Stimulated activated CD4-positive, alpha-beta T cell treated with anti-CD3 and anti-CD28 coated beads, Interleukin-15, amount 100 ng/mL, for 1 hour (primary cell): ENCODE results near the gene ICAM2.
A peak's percentile ranks its signal among the peaks of the same experiment; 100 is the strongest.
"Not testable (repeated sequence)": the region's sequence is repeated elsewhere in the genome, so short reads cannot be mapped to it uniquely, and the experiment has no call there.

ENCODE experiments used
- DNase-seq, 2 donors: peaks; one replicate each; pipeline ENCODE4 v3.0.0-alpha.2; 2020; ENCODE audit warnings: low read depth in 1 of 2, low spot score in 1 of 2

The ICAM2 gene

GRCh38 chr17:64042700-64043485 lies 22.5 kb upstream of the ICAM2 start:
- DNase-seq, result no peak

DNA sequence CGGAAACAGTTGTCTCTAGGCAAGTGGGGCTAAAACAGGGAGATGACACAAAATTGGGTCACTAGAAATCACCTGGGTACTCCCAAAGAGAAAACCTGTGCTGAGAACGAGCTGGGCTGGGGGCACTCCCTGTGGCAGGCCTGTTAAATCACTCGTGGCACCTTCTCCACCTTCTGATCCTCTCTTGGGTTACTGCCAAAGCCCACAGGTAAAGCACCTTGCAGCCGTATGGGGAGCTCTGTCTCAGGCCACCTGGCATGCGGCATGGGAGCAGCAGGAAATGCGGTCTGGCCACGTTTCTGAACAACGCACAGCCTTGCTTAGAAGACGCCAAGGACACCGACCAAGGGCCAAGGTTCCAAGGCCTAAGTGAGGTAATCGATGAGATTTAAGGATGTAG lies 21.5 kb upstream of the ICAM2 start:
- no peak for DNase-seq

- no peak for DNase-seq
Observed at GRCh38 chr17:64040206-64040605, 19.8 kb upstream of the ICAM2 start.

- DNase-seq, result no peak
Observed at GRCh38 chr17:64039106-64039400, 18.6 kb upstream of the ICAM2 start.

DNA sequence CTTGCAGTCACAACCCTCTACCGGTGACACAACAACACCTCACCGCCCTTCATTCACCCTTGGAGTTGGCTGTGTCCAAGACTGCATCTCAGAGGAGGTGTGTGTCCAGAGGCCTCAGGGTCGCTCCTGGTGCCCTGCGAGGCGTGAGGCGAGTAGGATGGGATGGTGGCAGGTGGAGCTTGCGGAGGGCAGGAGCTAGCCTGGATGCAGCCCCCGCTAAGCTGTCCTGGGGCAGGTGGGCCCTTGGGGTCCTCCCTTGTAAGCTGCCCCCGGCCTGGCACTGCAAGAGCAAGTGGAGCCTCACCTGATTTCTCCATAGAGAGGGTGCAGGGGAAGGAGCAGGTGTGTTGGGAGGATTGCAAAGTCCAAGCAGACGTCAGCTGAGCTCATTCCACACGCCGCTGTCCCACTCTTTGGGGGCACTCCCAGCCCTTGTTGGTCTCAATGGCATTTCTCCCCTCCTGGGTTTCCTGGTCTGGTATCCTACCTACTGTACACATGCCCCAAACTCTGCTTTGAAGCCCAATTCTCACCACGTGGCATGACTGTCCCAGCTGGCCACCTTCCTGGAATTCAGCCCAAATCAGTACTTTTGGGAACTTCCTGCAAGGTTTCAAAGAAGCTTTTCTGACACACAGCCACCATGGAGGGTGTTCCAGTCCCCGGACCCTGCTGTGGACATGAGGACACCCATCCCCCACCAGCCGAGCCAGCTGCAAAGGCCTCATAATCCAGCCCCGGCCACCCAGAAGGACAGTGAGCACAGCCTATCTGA lies 18.1 kb upstream of the ICAM2 start:
- DNase-seq, result no peak

GRCh38 chr17:64037802-64038201 lies 17.4 kb upstream of the ICAM2 start:
- DNase-seq, result no peak

- no peak for DNase-seq
Observed at GRCh38 chr17:64037180-64037579, 16.7 kb upstream of the ICAM2 start.

DNA sequence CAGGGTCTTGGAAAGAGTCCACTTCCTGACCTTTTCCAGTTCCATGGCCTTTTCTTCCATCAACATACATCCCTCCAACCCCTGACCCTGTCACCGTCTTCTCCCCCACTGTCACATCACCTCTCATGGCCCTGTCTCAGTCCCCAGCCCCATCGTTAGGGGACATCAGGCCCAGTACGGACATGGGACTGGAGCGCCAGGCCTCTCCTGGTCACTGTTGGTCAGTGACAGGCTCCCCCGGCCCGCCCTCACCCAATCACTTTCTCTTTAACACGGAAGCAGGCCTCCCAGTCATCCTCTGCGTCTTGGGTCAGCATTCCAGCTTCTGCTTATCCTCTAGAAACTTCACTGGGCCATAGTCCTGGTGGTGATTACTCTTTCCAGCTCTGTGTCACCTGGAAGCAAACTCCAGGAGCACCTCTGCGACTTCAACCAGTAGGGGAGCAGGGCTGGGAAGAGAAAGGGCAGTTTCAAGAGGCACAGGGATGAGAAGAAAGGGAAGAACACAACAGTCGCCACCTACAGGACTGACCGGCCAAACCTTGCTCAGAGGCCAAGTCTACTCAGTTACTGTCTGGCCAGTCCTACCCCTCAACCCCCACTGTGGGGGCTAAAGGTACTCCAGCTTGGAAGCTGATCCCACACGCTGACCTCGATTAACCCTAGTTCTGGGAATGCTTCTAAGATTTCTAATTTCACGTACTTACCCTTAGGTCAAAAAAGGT lies 15.9 kb upstream of the ICAM2 start:
- DNase-seq, result no peak

GRCh38 chr17:64032081-64032480 lies 11.6 kb upstream of the ICAM2 start:
- no peak for DNase-seq

DNA sequence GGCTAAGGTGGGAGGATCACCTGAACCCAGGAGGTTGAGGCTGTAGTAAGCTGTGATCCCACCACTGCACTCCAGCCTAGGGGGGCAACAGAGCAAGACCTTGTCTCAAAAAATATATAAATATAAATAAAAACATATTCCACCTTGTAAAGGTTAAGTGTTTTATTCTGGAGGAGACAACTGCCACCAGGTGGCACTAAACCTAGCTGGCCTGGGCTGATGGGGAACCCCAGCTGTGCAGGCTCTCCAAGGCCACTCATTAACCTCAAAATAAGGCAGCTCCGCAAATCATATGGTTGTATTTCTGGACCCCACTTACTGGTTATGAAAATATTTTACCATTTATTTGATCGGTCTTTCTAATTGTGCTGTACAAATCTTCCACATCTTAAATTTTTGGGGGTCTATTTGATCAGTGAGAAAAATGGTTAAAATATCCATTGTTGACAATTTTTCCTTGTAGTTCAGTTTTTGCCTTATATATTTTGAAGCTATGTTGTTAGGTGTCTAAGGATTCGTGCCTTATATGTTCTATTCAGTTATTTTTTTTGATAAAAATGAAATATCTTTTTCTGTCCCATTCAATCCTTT lies 8.5 kb upstream of the ICAM2 start:
- peak; percentile 43 to 54 for DNase-seq

DNA sequence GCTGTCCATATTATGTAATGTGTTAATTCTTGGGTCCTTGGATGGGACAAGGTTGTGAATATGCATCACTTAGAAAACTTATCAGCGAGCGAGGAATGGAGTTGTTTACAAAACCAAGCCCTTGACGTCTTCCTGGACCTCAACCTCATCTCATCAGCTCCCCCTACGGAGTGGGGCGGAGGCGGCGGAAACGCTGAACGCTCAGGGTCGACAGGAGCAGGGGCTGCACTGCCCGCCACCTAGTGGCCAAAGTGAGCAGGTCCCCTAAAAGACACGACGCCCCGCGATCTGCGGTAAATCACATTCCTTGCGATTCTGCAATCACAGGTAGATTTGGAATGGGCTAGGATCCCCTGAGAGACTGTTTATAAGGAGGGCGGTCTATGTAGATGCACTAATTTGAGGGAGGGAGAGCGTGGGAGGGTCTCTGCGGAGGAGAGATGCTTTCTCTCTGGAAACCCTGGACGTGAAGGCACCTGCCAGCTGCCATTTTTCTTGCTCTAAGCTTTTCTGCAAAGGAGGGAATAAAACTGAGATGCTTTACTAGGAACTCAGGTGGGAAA lies 5.4 kb upstream of the ICAM2 start:
- peak; percentile 75 to 83 for DNase-seq

DNA sequence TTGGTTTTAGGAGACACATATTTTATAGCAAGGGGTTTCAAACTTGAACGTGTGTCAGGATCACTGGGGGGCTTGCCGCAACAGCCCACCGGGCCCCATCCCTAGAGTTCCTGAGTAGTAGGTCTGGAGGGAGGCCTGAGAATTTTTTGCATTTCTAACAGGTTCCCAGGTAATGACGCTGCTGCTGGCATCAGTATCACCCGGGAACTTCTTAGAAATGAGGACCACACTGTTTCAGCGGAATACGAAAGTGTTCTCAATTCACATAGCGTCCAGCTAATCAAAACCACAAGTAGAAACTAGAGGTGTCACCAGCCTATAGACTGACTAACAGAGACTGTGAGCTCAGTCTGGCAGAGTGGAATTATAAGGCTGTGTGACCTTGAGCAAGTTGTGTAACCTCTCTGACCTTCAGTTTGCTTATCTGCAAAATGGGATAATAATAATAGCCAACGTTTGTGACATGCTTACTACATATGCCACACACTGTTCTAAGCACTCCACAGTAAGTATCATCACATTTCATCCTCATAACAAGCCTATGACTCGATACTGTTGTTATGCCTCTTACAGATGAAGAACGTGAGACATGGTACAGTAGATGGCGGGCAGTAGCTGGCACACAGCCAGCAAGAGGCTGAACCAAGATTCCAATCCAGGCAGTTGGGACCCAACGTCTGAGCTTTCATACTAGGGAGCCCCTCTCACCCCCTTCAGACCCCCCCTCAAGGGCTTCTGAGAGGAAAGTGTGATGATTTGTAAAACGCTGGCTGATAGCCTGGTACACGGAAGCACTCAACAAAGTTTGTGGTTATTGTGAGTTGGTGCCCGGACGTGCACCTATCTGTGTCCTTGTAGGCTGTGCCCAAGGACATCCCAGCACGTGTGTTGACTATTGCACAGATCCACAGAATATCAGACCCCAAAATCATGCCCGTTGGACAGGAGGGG lies 4.6 kb upstream of the ICAM2 start:
- DNase-seq, result peak in 1 of 2 donors; percentile 17

DNA sequence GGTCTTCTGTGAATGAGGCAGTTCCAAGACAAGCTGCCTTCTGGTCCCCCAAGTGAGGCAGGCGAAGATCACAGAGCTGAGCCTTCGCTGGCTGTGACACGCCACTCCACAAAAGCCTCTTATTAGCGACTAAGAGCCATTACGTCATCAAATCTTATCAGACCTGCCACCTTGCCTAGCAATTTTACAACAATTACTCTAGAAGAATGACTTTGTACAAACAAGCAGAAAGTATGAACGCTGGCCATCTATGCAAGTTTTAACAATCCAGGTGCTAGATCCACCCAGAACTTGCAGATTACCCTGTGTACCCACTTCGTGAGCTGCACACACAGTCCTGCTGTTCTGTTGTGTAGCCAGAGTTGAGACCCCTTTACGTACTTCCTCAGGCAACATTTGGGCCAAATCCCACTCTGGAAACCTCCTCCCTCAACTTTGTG lies 3.8 kb upstream of the ICAM2 start:
- no peak for DNase-seq

DNA sequence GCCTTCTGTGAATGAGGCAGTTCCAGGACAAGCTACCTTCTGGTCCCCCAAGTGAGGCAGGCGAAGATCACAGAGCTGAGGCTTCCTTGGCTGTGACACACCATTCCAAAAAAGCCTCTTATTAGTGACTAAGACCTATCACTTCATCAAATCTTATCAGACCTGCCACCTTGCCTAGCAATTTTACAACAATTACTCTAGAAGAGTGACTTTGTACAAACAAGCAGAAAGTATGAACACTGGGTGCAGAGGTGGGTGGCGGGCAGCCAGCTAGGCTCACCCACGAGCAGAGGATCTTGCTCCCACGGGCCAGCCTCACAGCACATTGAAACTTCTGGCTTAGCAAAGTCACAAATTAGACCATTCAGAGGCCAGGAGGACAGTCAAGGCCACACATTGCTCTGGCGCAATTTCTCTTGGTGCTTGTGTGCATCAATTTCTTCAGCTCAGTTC lies 2.2 kb upstream of the ICAM2 start:
- DNase-seq, result no peak

DNA sequence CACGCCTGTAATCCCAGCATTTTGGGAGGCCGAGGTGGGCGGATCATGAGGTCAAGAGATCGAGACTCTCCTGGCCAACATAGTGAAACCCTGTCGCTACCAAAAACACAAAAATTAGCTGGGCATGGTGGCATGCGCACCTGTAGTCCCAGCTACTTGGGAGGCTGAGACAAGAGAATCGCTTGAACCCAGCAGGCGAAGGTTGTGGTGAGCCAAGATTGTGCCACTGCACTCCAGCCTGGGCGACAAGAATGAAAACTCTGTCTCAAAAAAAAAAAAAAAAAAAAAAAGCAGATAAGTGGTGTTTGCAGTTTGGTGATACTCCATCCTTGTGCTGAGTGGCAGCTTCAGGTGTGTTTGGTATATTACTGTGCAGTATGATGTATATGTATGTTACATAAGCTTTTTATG lies 877 bp downstream of the ICAM2 start:
- not testable (repeated sequence) for DNase-seq

- DNase-seq, result no peak
Observed at GRCh38 chr17:64017381-64017980, 3.0 kb downstream of the ICAM2 start.

GRCh38 chr17:64016974-64017373 lies 3.5 kb downstream of the ICAM2 start:
- DNase-seq, result no peak

DNA sequence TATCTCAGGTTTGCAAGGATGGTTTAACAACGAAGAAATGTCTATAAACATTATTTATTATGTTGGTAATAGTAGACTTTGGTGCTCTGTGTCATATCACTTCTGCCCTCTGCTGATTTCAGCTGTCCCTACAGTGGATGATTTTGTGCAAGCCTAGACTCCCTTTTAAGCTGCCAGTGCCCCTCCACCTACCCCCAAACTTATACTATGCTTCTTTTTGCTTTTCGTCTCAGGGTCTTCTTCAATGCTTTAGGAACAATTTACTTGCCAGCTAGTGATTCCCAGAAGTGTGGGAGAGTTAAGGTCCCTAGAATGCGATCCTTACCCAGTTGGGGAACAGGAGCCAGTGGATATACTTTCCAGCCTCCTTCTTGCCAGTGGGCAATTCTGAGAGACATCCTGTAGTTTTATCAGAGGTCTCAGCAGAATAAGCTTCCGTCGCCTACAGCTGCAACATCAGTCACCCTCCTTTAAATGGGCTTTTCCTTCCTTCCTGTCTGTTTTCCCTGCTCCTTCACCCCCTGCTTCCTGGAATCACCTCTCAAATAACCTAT lies 4.1 kb downstream of the ICAM2 start:
- DNase-seq, result no peak

- no peak for DNase-seq
Observed at GRCh38 chr17:64015447-64015846, 5.0 kb downstream of the ICAM2 start.
